Suprapubic skin (tissue), 4 donors: ENCODE measurements around the gene GRAMD4. TPM values are rescaled to one million over a fixed set of nuclear protein-coding genes. Genes with fewer than 3 reads are reported as not detected.

Source experiments
- DNase-seq, 2 donors: peaks; one replicate each; pipeline ENCODE4 v3.0.0-alpha.2; 2019; ENCODE audit warnings: low spot score in 2 of 2
- H3K27ac ChIP-seq: fragments of 200-600 bp; sonication (generic); one replicate; pipeline ENCODE4 v1.5.1; 2019
- H3K27me3 ChIP-seq: fragments of 200-600 bp; sonication (generic); one replicate; pipeline ENCODE4 v1.5.1; 2019
- H3K36me3 ChIP-seq: fragments of 200-600 bp; sonication (generic); one replicate; pipeline ENCODE4 v1.5.1; 2019
- H3K4me1 ChIP-seq: fragments of 200-600 bp; sonication (generic); one replicate; pipeline ENCODE4 v1.5.1; 2019
- H3K4me3 ChIP-seq: fragments of 200-600 bp; sonication (generic); one replicate; pipeline ENCODE4 v1.5.1; 2019; ENCODE audit warnings: mild to moderate bottlenecking
- H3K9me3 ChIP-seq: fragments of 200-600 bp; sonication (generic); one replicate; pipeline ENCODE4 v1.5.1; 2019
- CTCF ChIP-seq, 2 donors: fragments of 200-600 bp in 1 of 2; fragments of 450-650 bp in 1 of 2; sonication (generic) in 1 of 2; IDR thresholded peaks; one replicate each; pipeline ENCODE4 v1.5.1; 2016 to 2019; ENCODE audit warnings: antibody characterized with exemption in 2 of 2, mild to moderate bottlenecking in 1 of 2, moderate library complexity in 1 of 2
- EP300 ChIP-seq: sonication (generic); formaldehyde crosslinking; IDR thresholded peaks from one replicate; pipeline ENCODE4 v1.6.1; 2017; ENCODE audit warnings: antibody characterized with exemption
- POLR2A ChIP-seq, 2 donors: fragments of 450-650 bp; IDR thresholded peaks; one replicate each; pipeline ENCODE4 v1.6.1; 2017; ENCODE audit warnings: antibody characterized with exemption in 2 of 2, mild to moderate bottlenecking in 2 of 2, moderate library complexity in 2 of 2
- POLR2AphosphoS5 ChIP-seq, 3 donors: sonication (generic); formaldehyde crosslinking; IDR thresholded peaks; one replicate each; pipeline ENCODE4 v1.6.1; 2017; ENCODE audit warnings: antibody characterized with exemption in 3 of 3
- WGBS: methylation state at CpG from one replicate; pipeline ENCODE4 v1.1.5; 2018; 5-methylcytosine and 5-hydroxymethylcytosine counted together
- total RNA-seq, 4 donors: library from RNA; depleted of rRNA; stranded (reverse); fragments of >200 nt; gene quantifications; one replicate each; pipeline ENCODE4 v1.1.0, GENCODE V29; 2016

The GRAMD4 gene
- total RNA-seq, 4 donors from 2014 or later, result 64.1 to 230 (median 164) TPM

- Histone ChIP-seq H3K27me3 (no peaks in the 10 kb centered on the region), H3K36me3 (peaks cover 80% of the 10 kb centered on the region), H3K9me3 (no peaks in the 10 kb centered on the region), H3K4me1 (peaks cover 22% of the 10 kb centered on the region), H3K27ac (no peak overlapping the region), H3K4me3 (no peak overlapping the region)
- 94% methylated on average over 8 of the region's 9 CpGs for WGBS
- no peak for DNase-seq
- no peak for TF ChIP-seq EP300
- no peak for TF ChIP-seq POLR2A (IDR thresholded peaks at IDR 0.05)
- TF ChIP-seq CTCF (IDR thresholded peaks at IDR 0.05), result no peak
- TF ChIP-seq POLR2AphosphoS5 (IDR thresholded peaks at IDR 0.05), result no peak
These were observed 49.0 kb downstream of the GRAMD4 start for GRCh38 chr22:46669201-46669600.

- Histone ChIP-seq H3K9me3 (no peaks in the 10 kb centered on the region), H3K27ac (no peak overlapping the region), H3K4me3 (no peak overlapping the region), H3K36me3 (peaks cover 79% of the 10 kb centered on the region), H3K4me1 (peaks cover 22% of the 10 kb centered on the region), H3K27me3 (no peaks in the 10 kb centered on the region)
- DNase-seq, result no peak
- WGBS, result 76% methylated on average over 17 of the region's 17 CpGs
- TF ChIP-seq POLR2A (IDR thresholded peaks at IDR 0.05) (no peak), POLR2AphosphoS5 (IDR thresholded peaks at IDR 0.05) (no peak), EP300 (no peak), CTCF (IDR thresholded peaks at IDR 0.05) (no peak)
These were observed 51.7 kb downstream of the GRAMD4 start for GRCh38 chr22:46671824-46672432.

GRCh38 chr22:46672731-46673130, 52.5 kb downstream of the GRAMD4 start:
- no peak for DNase-seq
- Histone ChIP-seq H3K27ac (no peak overlapping the region), H3K4me3 (no peak overlapping the region), H3K9me3 (no peaks in the 10 kb centered on the region), H3K27me3 (no peaks in the 10 kb centered on the region), H3K36me3 (peaks cover 77% of the 10 kb centered on the region), H3K4me1 (peaks cover 22% of the 10 kb centered on the region)
- TF ChIP-seq POLR2A (IDR thresholded peaks at IDR 0.05) (no peak), EP300 (no peak), CTCF (IDR thresholded peaks at IDR 0.05) (no peak), POLR2AphosphoS5 (IDR thresholded peaks at IDR 0.05) (no peak)
- 30% methylated on average over 18 of the region's 18 CpGs for WGBS

GRCh38 chr22:46673205-46673604, 53.0 kb downstream of the GRAMD4 start:
- Histone ChIP-seq H3K4me1 (peaks cover 22% of the 10 kb centered on the region), H3K4me3 (no peak overlapping the region), H3K27me3 (no peaks in the 10 kb centered on the region), H3K27ac (no peak overlapping the region), H3K9me3 (no peaks in the 10 kb centered on the region), H3K36me3 (peaks cover 77% of the 10 kb centered on the region)
- TF ChIP-seq CTCF (IDR thresholded peaks at IDR 0.05), result no peak
- no peak for TF ChIP-seq EP300
- no peak for TF ChIP-seq POLR2AphosphoS5 (IDR thresholded peaks at IDR 0.05)
- no peak for TF ChIP-seq POLR2A (IDR thresholded peaks at IDR 0.05)
- DNase-seq, result no peak
- 83% methylated on average over 6 of the region's 10 CpGs for WGBS

GRCh38 chr22:46673662-46674236, 53.6 kb downstream of the GRAMD4 start:
- TF ChIP-seq POLR2A (IDR thresholded peaks at IDR 0.05) (no peak), EP300 (no peak), POLR2AphosphoS5 (IDR thresholded peaks at IDR 0.05) (no peak), CTCF (IDR thresholded peaks at IDR 0.05) (no peak)
- DNase-seq, result no peak
- WGBS, result 97% methylated on average over 21 of the region's 32 CpGs
- H3K4me1 ChIP-seq, result peaks cover 22% of the 10 kb centered on the region
- peaks cover 73% of the 10 kb centered on the region for H3K36me3 ChIP-seq
- H3K27me3 ChIP-seq, result no peaks in the 10 kb centered on the region
- H3K4me3 ChIP-seq, result no peak overlapping the region
- H3K27ac ChIP-seq, result no peak overlapping the region
- H3K9me3 ChIP-seq, result no peaks in the 10 kb centered on the region
